Activated CD8-positive, alpha-beta T cell treated with anti-CD3 and anti-CD28 coated beads for 36 hours (primary cell): ENCODE measurements around the gene SMIM14. TPM values are rescaled to one million over a fixed set of nuclear protein-coding genes. Genes with fewer than 3 reads are reported as not detected.
A peak's percentile ranks its signal among the peaks of the same experiment; 100 is the strongest.

Source experiments
- ATAC-seq: fragments of 200-7000 bp; cut with Tn5 transposase; one replicate; pipeline ENCODE4 v1.10.0; 2021; ENCODE audit warnings: mild to moderate bottlenecking, moderate library complexity
- CTCF ChIA-PET: fragments of 350-600 bp; sonication (Branson Sonifier 250); formaldehyde crosslinking; loops from one replicate; lab custom pipeline; 2021; ENCODE audit warnings: antibody characterized with exemption; lab: Charles Lee
- POLR2A ChIA-PET: fragments of 350-600 bp; sonication (Branson Sonifier 250); formaldehyde crosslinking; loops from one replicate; lab custom pipeline; 2021; ENCODE audit warnings: antibody characterized with exemption; lab: Charles Lee
- DNase-seq: peaks from one replicate; pipeline ENCODE4 v3.0.0-alpha.2; 2020
- H3K27ac Mint-ChIP-seq: one replicate; pipeline ENCODE4 v1.8.0; 2021; ENCODE audit warnings: mild to moderate bottlenecking, mixed read lengths
- H3K27me3 Mint-ChIP-seq: one replicate; pipeline ENCODE4 v1.8.0; 2021; ENCODE audit warnings: mixed read lengths
- H3K36me3 Mint-ChIP-seq: one replicate; pipeline ENCODE4 v1.8.0; 2021; ENCODE audit warnings: low read depth, mixed read lengths
- H3K4me1 Mint-ChIP-seq: one replicate; pipeline ENCODE4 v1.8.0; 2021; ENCODE audit warnings: low read depth, mixed read lengths
- H3K4me3 Mint-ChIP-seq: one replicate; pipeline ENCODE4 v1.8.0; 2021; ENCODE audit warnings: mild to moderate bottlenecking, moderate library complexity, mixed read lengths
- H3K9me3 Mint-ChIP-seq: one replicate; pipeline ENCODE4 v1.8.0; 2021; ENCODE audit warnings: mixed read lengths
- CTCF ChIP-seq: fragments of 200-600 bp; IDR thresholded peaks from one replicate; pipeline ENCODE4 v1.8.0; 2022; ENCODE audit warnings: antibody characterized with exemption, mild to moderate bottlenecking
- intact Hi-C: fragments of 100-400 bp; cut with micrococcal nuclease; formaldehyde crosslinking; loops from one replicate; pipeline ENCODE4 v1.10.0; 2022
- total RNA-seq, 2 experiments: library from RNA; stranded (reverse); gene quantifications; one replicate each; pipeline ENCODE4 v1.2.3, GENCODE V29; 2021

SMIM14 gene
- total RNA-seq, 2 experiments from 2014 or later, result 0.87 to 2.0 TPM

DNA sequence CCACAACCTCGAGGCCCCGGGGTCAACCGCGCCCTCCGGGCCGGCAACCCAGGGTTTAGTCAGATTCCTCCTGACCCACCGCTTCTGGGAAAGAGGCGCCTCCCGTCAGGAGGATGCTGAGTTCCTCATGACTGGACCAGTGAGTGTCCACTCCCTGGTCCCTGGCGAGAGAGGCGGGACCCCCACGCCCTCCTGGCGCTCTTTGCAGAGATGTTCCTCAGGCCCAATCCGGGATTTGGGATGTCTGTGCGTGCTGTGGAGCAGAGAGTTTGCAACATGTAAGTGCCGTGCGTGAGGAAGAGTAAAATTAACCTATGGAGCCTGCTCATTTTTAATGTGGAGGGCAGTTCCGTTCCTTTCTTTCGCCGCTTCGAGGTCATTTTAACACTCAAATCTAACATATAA, 110.6 kb downstream of the SMIM14 start:
- POLR2A ChIA-PET, result interaction anchor here (0.9 to 1.4 kb wide), 2 partner anchors 32 to 169 kb away, joined by 3 read pairs; partner anchors contain the start of gene UBE2K
- no peak for TF ChIP-seq CTCF
- H3K4me3 Mint-ChIP-seq, result peak overlapping the region; percentile 85
- no peak for DNase-seq
- no peaks in the 10 kb centered on the region for H3K27me3 Mint-ChIP-seq
- peak overlapping the region; percentile 54 for H3K27ac Mint-ChIP-seq
- CTCF ChIA-PET, result no interaction called here
- H3K36me3 Mint-ChIP-seq, result peaks cover 30% of the 10 kb centered on the region
- H3K9me3 Mint-ChIP-seq, result peaks cover 24% of the 10 kb centered on the region
- H3K4me1 Mint-ChIP-seq, result peaks cover 17% of the 10 kb centered on the region
- intact Hi-C loops, result loop anchor here (5.0 kb wide), 1 partner anchor 109 kb away; the partner anchor contains the start of gene SMIM14
- ATAC-seq, result no peak

DNA sequence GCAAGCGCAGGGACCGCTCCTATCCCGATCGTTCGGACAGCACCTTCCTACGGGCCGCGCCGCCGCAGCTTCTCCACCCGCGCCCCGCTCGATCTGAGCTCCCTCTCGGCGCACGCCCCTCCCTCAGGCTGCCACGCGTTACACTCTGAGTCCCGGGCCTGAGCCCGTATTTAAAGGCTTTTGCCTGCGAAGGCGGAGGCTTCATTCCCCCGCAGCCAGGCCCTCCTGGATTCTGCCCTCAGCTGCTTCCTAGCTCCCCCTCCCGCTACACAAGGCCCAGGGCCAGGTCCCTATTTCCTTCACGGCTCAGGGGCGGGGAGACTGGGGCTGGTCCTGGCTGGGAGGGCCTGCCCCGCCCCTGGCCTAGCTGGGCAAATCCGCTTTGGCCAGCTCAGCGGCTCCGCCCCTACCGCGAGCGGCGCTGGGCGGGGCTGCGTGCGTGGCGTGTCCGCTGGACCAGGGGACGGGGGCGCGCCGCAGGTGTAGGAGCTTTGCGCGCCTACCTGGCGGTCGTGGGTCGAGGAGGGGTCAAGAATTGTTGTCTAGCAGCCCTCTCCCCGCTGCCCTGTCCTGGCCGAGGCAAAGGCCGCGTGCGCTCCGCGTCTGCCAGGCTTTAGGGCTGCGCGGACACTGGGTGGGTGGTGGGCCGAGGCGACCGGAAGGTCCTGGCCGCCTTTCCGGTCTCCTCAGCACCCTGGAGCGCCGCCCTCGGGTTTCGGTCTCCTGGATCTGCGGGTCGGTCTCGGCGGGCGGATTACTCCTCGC, 111.2 kb downstream of the SMIM14 start, which contains the start of gene UGDH:
Gene UGDH (minus strand): TSS at position 144 of the 765 bp plus-strand sequence. CDS start 5,927 bp downstream, outside the sequence.
- ChIA-PET CTCF (interaction anchor here (0.6 to 1.4 kb wide), 3 partner anchors 58 to 110 kb away, joined by 3 to 4 read pairs (median 3); no protein-coding TSS in a partner anchor), POLR2A (interaction anchor here (0.5 to 1.4 kb wide), 7 partner anchors 11 to 170 kb away, joined by 3 to 6 read pairs (median 3); partner anchors contain the start of genes SMIM14 and UBE2K)
- peak within 1 kb of the TSS; percentile 93 for H3K27ac Mint-ChIP-seq
- peaks cover 17% of the 10 kb centered on the region for H3K4me1 Mint-ChIP-seq
- H3K9me3 Mint-ChIP-seq, result peaks cover 21% of the 10 kb centered on the region
- peaks cover 25% of the 10 kb centered on the region for H3K36me3 Mint-ChIP-seq
- no peak for TF ChIP-seq CTCF
- peak; percentile 92 for DNase-seq
- no peaks in the 10 kb centered on the region for H3K27me3 Mint-ChIP-seq
- H3K4me3 Mint-ChIP-seq, result peak within 1 kb of the TSS; percentile 85
- intact Hi-C loops, result loop anchor here (5.0 kb wide), 1 partner anchor 110 kb away; the partner anchor contains the start of gene SMIM14
- ATAC-seq, result peak; percentile 99

DNA sequence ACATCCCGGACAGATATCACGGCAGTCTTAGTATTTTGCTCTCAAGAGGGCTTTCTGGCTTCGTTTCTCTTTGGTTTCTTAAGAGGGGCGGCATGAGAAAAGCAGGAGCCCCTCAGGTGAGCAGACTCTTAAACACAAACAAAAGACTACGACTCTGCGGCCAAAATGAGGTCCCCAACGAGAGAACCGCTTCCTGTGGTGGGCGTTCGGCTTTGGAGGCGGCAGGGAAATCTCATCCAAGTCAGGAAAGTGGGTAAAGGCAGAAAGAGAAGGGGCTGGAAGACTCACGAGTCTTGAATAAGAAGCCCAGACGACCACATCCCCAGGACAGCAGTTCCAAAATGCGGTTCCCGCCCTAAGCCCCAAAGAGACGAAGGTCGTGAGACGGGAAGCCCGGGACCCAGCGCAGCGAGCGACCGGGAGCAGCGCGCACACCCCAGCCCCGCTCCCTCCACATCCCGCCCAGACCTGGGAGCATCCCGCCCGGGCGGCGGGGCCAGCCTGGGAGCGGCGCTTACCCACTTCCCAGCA, 111.8 kb downstream of the SMIM14 start:
- TF ChIP-seq CTCF, result no peak
- CTCF ChIA-PET, result interaction anchor here (0.6 to 1.4 kb wide), 3 partner anchors 57 to 111 kb away, joined by 3 to 4 read pairs (median 3); no protein-coding TSS in a partner anchor

DNA sequence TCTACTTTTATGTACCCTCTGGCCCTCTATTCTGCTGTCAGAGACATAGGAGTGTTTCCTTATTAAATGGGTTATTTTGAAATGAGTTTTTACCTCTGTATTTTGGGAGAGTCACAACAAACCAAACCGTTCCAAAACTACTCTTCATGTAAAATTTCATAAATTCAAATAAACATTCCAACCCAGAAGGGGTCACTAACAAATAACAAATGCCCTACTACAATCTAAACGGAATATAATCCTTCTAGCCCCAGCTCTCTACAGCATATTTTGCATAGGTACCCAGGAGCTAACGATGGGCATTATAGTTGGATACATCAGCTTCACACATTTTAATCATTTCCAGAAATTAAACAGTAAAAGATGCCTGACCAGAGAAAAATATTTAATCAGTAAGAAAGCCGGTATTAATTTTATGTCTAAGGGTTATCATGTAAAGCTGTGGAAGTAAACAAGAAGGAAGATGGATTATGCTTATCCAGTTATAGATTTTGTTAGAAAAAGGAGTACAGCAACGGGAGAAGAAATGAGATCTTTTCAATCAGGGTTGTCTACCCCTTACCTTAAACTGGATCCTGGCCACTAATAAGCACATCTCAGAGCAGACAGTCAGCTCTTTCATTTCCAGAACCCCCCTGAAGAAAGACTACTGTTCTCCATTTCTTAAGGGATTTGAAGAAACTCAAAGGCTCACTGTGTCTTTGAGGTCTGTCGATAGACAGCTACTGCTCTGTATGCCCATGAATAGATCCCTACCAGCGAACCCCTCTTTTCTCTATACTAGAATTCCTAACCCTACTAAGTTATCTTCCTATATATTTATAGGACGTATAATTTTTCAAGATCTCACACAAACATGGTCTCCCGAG, 112.6 kb downstream of the SMIM14 start:
- no peak for TF ChIP-seq CTCF
- Mint-ChIP-seq H3K4me1 (peaks cover 17% of the 10 kb centered on the region), H3K27me3 (no peaks in the 10 kb centered on the region), H3K27ac (peak overlapping the region; percentile 84), H3K36me3 (peaks cover 11% of the 10 kb centered on the region), H3K4me3 (peak overlapping the region; percentile 85), H3K9me3 (peaks cover 10% of the 10 kb centered on the region)
- POLR2A ChIA-PET, result interaction anchor here (1.1 to 1.5 kb wide), 2 partner anchors 113 to 532 kb away, joined by 3 read pairs; partner anchors contain the start of gene SMIM14
- intact Hi-C loops, result loop anchor here (5.0 kb wide), 1 partner anchor 111 kb away; the partner anchor contains the start of gene SMIM14
- no peak for DNase-seq
- ATAC-seq, result no peak
- CTCF ChIA-PET, result interaction anchor here (0.9 to 1.4 kb wide), 3 partner anchors 18 to 112 kb away, joined by 3 to 4 read pairs (median 3); no protein-coding TSS in a partner anchor

More for the DNA sequence above, 111.8 kb downstream of the SMIM14 start:
- H3K27me3 Mint-ChIP-seq, result no peaks in the 10 kb centered on the region
- peaks cover 18% of the 10 kb centered on the region for H3K36me3 Mint-ChIP-seq
- peaks cover 16% of the 10 kb centered on the region for H3K9me3 Mint-ChIP-seq
- intact Hi-C loops, result loop anchor here (5.0 kb wide), 1 partner anchor 110 kb away; the partner anchor contains the start of gene SMIM14
- POLR2A ChIA-PET, result interaction anchor here (0.5 to 1.5 kb wide), 6 partner anchors 12 to 531 kb away, joined by 3 to 6 read pairs (median 3); partner anchors contain the start of genes SMIM14 and UBE2K
- peak overlapping the region; percentile 85 for H3K4me3 Mint-ChIP-seq
- DNase-seq (peak; percentile 65), ATAC-seq (peak; percentile 14)
- H3K27ac Mint-ChIP-seq, result peak overlapping the region; percentile 84
- H3K4me1 Mint-ChIP-seq, result peaks cover 17% of the 10 kb centered on the region
